ENCODE measurements around the gene MRM2.

Gene MRM2

DNA sequence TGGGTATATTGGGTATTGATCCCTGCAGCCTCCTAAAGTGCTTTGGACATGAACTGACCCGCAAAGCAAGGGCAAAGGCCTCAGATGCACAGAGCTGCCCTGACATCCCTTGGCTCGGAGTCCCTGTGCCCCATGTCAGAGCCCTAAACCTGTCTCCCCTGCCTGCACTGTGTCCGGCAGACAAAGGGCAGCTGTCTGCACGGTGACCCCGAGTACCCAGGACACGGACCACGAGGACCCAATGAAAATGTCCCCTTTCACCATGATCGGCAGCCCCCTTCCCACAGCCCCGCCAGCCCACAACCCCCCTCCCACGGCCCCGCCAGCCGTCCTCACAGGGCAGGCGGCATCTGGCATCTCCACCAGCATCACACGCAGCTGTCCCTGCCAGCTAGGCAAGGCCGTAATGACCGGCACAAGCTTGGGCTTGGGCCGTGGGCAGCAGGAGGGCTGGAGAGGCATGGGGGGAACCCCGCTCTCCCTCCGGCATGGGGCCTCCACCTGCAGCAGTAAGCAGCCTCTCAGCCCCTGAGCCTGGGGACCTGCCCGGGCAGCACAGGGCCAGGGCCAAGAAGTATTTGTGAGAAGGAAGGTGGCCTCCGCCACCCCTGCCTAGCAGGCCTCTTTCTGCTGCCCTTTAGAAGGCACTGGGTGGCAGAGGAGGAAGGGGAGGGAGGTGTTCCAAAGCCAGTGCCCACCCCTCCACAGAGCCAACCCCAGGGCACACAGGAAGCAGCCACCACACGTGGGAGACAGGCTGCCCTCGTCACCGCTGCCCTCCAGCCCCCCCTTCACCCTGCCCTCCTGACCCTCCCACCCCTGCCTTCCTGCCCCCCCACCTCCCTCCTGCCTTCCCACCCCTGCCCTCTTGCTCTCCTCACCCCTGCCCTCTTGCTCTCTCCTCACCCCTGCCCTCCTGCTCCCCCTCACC, 10.1 kb upstream of the MRM2 start:
- POLR2A ChIA-PET: no interaction called here
- DNase-seq (ENCODE audit: extremely low spot score): no peak
- TF ChIP-seq, protein P1, sequence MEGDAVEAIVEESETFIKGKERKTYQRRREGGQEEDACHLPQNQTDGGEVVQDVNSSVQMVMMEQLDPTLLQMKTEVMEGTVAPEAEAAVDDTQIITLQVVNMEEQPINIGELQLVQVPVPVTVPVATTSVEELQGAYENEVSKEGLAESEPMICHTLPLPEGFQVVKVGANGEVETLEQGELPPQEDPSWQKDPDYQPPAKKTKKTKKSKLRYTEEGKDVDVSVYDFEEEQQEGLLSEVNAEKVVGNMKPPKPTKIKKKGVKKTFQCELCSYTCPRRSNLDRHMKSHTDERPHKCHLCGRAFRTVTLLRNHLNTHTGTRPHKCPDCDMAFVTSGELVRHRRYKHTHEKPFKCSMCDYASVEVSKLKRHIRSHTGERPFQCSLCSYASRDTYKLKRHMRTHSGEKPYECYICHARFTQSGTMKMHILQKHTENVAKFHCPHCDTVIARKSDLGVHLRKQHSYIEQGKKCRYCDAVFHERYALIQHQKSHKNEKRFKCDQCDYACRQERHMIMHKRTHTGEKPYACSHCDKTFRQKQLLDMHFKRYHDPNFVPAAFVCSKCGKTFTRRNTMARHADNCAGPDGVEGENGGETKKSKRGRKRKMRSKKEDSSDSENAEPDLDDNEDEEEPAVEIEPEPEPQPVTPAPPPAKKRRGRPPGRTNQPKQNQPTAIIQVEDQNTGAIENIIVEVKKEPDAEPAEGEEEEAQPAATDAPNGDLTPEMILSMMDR (IDR thresholded peaks at IDR 0.05; ENCODE audit: control extremely low read depth, extremely low read depth, low read depth, missing control alignments): no peak
- CTCF ChIA-PET: interaction anchor here (2.8 to 4.9 kb wide), 2 partner anchors 96 kb away, joined by 8 to 19 read pairs; no protein-coding TSS in a partner anchor

DNA sequence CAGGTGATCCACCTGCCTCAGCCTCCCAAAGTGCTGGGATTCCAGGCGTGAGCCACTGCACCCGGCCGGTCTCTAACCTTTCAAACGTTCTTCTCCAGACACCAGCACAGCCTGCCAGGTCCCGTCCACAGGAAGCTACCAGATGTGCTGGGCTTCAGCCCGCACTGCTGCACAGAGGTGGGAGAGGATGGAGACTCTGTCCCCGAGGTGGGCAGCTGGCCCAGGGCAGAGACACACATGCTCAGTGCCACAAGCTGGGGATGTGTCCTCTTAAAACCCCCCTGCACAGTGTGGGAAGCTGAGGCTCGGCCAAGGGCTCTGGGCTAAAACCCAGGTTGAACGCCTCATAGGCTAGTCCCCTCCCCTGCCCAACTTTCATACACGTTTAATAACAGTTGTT, 9.4 kb upstream of the MRM2 start:
- ChIA-PET POLR2A (no interaction called here), CTCF (interaction anchor here (4.9 kb wide), 1 partner anchor 96 kb away, joined by 19 read pairs; no protein-coding TSS in a partner anchor)
- no peak for DNase-seq (ENCODE audit: extremely low spot score)
- TF ChIP-seq, protein P1 (IDR thresholded peaks at IDR 0.05; ENCODE audit: control extremely low read depth, extremely low read depth, low read depth, missing control alignments): no peak

DNA sequence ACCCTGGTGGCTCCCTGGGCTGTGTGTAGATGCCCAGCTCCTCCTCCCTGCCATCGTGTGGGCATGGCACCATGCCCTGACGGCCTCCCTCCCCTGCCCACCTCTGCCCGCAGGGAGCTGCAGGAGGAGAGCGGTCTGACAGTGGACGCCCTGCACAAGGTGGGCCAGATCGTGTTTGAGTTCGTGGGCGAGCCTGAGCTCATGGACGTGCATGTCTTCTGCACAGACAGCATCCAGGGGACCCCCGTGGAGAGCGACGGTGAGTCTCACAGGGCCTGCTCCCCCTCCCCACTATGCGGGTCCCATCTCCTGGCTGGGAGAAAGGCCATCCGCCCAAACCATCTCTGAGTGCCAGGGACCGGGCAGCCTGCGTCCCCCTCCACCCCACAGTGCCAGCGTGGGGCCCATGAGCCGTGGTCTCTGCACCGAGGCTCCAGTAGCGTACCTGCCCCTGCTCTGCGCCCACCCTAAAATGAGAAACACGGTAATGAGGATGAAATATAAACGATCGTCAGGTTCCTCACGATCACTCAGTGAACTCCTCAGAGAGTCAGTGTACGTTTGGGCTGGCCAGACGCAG, 7.8 kb upstream of the MRM2 start:
- TF ChIP-seq, protein P1 (IDR thresholded peaks at IDR 0.05; ENCODE audit: control extremely low read depth, extremely low read depth, low read depth, missing control alignments): no peak
- CTCF ChIA-PET: interaction anchor here (1.0 to 4.9 kb wide), 7 partner anchors 7 to 98 kb away, joined by 3 to 34 read pairs (median 8); no protein-coding TSS in a partner anchor
- POLR2A ChIA-PET: interaction anchor here (1.3 to 2.0 kb wide), 2 partner anchors 11 to 50 kb away, joined by 4 to 10 read pairs; no protein-coding TSS in a partner anchor
- no peak for DNase-seq (ENCODE audit: extremely low spot score)

DNA sequence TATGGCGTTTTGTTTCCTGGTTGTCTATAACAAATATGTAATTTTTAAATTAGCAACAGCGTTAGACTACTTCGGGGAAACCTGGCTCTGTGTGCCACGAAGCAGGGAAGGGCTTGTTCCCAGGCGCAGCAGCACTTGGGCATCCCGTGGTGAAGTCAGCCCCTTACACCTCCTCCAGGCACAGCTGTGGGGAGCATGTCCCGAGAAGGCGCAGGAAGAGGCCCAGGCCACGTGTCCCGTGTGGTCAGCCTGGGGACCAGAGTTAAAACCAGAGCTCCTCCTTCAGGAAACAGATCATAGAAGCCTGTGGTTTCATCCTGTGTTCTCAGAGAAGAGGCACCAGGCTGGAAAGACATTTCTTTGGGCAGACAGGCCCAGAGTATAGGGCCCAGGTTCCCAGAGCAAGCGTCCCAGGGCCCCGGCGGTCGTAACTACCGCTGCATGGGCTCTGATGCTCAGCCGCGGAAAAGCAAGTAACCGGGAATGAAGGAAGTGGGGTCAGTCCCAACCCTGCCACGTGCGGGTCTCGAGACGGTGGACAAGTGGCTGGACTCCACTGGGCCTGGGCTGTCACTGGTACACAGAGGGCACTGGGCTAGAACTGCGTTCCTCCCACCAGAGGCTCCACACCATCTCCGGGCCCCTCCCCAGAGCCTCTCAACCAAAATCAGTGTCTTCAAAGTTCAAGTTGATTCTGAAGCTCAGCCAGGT, 7.1 kb upstream of the MRM2 start:
- DNase-seq (ENCODE audit: extremely low spot score): peak; percentile 70
- POLR2A ChIA-PET: interaction anchor here (0.6 to 2.0 kb wide), 4 partner anchors 11 to 51 kb away, joined by 3 to 10 read pairs (median 4); no protein-coding TSS in a partner anchor
- TF ChIP-seq, protein P1 (IDR thresholded peaks at IDR 0.05; ENCODE audit: control extremely low read depth, extremely low read depth, low read depth, missing control alignments): peak; percentile 14
- CTCF ChIA-PET: interaction anchor here (1.0 to 4.9 kb wide), 9 partner anchors 8 to 668 kb away, joined by 3 to 34 read pairs (median 4); no protein-coding TSS in a partner anchor

DNA sequence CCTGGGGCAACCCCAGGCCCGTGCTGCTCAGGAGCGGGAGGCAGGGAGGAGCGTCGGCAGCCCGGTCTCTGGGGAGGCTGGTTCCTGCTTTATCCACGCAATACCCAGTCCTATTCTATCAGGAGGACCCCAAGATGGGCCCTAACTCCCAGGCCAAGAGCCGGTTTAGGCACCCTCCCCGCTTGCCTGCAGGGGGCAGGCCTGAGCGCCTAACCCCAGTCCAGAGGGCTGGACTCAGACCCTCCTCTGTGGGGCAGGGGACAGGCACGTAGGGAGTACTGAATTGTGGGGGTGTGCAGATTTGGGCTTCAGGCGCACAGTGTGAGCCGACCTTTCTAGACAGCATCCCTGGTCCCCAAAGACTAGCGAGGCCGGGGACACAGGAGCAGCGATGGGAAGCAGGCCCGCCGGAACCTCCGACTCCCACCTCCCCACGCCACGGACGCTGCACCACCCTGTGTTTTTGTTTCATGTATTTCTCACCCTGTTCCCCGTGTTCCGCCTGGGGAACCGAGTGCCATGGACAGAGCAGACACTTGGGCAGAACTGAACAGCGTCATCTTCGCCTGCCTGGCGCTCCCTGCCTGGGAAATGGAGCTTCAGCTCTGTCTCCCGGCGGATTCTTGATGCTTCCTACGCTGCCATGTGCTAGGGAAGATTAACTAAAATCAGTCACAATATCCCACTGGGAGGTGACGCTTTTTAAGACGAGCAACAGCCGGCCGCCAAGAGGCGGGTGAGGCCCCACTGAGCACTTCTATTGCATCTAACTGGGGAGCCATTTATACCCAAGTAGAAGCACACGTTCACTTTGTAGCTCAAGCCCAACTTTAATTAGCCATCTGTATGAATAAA, 5.4 kb upstream of the MRM2 start:
- CTCF ChIA-PET: interaction anchor here (0.8 to 4.9 kb wide), 9 partner anchors 10 to 666 kb away, joined by 3 to 34 read pairs (median 8); no protein-coding TSS in a partner anchor
- peak; percentile 68 for DNase-seq (ENCODE audit: extremely low spot score)
- TF ChIP-seq, protein P1 (IDR thresholded peaks at IDR 0.05; ENCODE audit: control extremely low read depth, extremely low read depth, low read depth, missing control alignments): peak; percentile 83
- POLR2A ChIA-PET: no interaction called here

All from GM10248 (cell line).